Erythroblast (primary cell): Measurements from ENCODE around the gene SPAG4.

ENCODE experiments used
- DNase-seq, 2 experiments: peaks; one replicate each; lab custom pipeline; 2025; lab: John Stamatoyannopoulos, UW
- GATA1 ChIP-seq: IDR thresholded peaks from 2 replicates; pipeline ENCODE4 v1.6.1; 2011; ENCODE audit warnings: low read depth, mild to moderate bottlenecking, control low read depth, low read length, moderate library complexity
- POLR2A ChIP-seq: IDR thresholded peaks from 2 replicates; pipeline ENCODE4 v1.6.1; 2011; ENCODE audit warnings: mild to moderate bottlenecking, low read length

SPAG4 gene

DNA sequence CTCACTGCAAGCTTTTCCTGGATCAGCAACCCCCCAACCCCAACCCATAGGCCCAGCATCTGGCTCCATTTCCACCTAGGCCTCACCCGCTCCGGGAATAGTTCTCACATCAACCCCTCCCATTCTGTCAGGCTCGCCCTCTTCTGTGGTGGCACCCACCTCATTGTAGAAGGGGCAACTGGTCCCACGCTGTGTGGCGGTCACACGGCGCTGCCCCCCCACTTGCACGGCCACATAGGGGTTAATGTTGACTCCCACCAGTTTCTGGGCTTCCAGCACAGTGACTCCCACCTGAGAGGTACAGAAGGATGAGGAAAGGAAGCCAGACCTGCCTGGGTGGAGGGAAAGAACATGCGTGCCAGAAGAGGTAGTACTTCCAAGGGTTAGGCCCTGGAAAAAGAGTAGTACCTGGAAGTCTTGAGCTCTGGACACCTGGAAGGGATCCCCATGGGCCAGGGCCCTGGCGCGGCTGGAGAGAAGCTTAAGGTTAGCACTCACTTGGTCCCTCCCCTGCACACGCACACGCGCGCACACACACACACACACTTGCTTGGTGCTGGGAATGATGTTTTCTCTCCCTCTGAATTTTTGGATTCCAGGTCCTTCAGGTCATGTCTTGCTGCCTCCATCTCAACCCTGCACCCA, 12.7 kb upstream of the SPAG4 start:
- no peak for DNase-seq

DNA sequence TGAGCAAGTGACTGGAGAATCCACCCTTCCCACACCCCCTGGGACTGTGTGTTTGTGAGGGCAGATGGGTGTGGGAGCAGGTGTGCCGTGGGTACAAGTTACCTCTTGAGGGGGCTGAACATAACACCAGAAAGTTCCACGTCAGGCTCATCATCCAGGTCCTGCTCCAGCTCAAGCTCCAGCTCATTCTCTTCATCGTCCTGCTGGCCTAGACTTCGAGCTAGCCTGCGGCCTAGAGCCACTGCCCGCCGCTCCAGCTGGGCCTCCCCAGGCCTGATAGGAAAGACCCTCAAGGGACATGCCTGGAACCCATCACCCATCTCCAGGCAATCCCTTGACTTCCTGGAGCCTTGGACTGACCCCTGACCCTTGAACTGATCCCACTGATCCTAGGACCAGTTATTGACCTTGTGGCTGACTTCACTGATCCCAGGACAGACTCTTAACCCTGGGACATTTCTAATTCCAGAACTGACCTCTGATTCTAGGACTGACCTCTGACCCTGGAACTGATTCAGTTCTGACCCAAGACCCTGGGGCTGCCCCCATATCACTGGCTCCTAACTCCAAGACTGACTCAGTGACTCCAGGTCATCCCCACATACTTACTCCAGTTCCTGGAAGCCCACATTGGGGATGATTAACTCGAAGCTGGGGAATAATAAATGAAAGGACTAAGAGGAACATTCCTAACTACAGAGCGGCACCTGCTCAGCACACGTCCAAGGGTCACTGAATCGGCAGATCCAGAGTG, 11.8 kb upstream of the SPAG4 start:
- TF ChIP-seq POLR2A (no peak), GATA1 (no peak)

More for the DNA sequence above, 12.7 kb upstream of the SPAG4 start:
- TF ChIP-seq GATA1 (no peak), POLR2A (no peak)

DNA sequence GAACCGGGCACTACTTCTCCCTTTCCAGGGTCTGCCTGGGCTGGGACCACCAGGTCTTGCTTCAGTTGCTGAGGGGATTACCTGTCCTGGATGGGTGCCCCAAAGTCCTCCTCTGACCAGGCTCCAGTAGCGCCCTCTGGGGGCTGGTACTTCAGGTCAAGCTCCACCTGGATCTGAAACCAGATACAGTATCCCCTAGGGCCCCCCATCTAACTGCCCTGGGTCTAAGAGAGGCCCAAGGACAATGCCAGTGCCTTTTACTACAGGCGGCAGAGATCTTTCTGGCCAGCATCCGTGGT, 11.2 kb upstream of the SPAG4 start:
- no peak for TF ChIP-seq GATA1
- no peak for TF ChIP-seq POLR2A
- peak; percentile 24 to 55 for DNase-seq

More for the DNA sequence above, 11.8 kb upstream of the SPAG4 start:
- no peak for DNase-seq

DNA sequence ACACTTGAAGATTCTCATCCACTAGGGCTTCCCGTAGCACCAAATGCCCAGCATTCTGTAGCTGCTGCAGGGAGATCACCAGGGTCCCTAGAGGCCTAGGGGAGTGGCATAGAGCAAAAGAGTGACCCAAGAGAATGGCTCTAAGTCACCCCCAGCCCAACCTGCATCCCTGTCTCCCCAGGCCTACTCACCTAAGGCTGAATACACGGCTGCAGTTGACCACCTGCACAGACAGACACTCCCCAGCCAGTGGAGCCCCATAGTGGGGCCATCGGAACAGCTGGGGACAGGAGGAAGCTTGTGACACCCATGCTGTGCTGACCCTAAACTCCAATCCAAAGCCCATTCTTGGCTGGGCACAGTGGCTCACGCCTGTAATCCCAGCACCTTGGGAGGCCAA, 9.5 kb upstream of the SPAG4 start:
- no peak for DNase-seq

DNA sequence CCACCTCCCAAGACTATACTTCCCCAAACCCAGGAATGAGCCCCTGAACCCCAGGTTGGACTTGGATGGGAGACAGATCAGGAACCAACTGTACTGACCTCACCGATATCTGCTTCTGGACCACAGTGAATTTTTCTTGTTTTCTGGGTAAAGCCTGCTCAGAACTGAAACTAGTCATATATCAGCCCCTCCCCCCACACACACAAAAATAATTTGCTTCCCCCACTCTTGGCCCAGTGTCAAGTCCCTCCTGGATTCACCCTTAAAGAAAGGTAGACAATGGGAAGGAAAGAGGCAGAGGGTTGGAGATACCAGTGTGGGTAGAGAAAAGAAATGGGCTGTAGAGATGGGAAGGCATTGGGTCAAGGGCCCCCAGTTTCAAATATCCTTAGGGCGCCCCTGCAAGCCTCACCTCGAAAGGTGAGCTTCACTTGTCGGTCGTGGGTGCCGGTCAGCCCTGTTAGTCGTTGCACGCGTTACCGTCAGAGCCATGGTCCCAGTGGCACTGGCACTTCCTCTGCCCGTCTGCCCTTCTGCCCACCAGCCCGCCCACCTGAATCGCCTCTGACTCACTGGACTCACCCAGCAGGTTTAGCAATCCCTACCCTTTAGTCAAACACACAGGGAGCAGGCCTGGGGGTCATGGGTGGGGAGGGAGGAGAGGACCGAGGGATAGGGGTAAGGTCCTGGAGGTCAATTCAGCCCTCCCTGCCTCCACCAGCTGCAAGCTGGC, 8.5 kb upstream of the SPAG4 start:
- no peak for TF ChIP-seq GATA1
- no peak for TF ChIP-seq POLR2A
- no peak for DNase-seq

More for the DNA sequence above, 9.5 kb upstream of the SPAG4 start:
- TF ChIP-seq GATA1 (no peak), POLR2A (no peak)

DNA sequence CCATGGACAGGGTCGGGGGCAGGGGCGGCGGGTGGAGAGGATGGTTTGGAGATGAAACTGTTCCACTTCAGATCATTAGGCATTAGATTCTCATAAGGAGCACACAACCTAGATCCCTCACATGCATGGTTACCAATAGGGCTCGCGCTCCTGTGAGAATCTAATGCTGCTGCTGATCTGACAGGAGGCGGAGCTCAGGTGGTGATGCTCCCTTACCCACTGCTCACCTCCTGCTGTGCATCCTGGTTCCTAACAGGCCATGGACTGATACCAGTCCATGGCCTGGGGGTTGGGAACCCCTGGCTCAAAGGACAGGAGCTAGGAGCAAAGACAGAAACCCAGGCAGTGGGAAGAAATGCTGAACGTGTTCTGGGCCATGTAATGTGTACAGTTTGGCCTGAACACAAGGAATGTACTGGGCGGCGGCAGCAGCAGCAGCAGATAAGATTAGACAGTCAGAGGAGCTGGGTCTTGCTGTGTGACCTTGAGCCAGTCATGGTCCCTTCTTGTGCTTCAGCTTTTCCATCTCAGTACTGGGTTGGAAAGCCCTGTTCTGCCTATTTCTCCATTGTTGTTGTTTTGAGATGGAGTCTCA, 4.7 kb upstream of the SPAG4 start:
- TF ChIP-seq GATA1 = peak; percentile 50
- TF ChIP-seq POLR2A = no peak
- peak; percentile 79 to 85 for DNase-seq

DNA sequence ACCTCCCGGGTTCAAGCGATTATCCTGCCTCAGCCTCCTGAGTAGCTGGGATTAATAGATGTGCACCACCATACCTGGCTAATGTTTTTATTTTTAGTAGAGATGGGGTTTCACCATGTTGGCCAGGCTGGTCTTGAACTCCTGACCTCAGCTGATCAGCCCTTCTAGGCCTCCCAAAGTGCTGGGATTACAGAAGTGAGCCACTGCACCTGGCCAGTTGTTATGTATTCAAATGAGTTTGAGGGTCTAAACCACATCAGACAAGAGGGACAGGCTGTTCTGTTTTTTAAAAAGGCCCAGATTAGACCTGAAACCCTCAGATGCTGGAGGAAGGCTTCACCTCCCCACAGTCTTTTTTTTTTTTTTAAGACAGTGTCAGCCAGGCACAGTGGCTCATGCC, 4.1 kb upstream of the SPAG4 start:
- no peak for DNase-seq
- TF ChIP-seq GATA1 (no peak), POLR2A (no peak)

DNA sequence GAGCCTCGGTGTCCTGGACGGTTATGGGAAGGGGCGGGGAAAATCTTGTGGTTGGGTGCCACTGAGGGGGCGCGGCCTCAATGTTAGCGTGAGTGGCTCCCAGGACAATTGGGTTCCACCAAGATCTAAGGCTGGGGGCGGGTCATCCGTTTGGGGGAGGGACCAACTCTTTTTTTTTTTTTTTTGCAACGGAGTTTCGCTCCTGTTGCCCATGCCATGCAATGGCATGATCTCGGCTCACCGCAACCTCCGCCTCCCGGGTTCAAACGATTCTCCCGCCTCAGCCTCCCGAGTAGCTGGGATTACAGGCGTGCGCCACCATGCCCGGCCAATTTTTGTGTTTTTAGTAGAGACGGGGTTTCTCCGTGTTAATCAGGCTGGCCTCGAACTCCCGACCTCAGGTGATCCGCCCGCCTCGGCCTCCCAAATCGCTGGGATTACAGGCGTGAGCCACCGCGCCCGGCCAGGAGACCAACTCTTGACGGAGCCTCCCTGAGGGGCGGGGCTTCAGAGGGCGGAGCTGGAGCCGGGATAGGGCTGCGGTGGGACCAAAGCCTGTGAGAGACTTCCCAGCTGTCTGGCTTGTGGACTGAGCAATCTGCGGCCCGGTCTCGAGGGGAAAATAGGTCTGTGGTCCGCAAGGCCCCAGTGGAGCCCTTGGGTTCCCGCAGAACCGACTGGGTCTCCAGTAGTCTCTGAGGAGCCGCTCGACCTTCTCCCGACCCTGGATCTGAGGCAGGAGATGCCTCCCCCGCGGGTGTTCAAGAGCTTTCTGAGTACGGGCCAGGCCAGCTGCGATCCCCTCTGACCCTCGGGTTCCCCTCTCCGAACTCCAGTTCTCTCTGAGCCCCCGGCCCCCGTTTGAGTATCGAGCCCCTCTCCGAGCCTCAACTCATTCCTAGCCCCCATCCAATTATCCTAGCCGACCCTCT, 1.1 kb downstream of the SPAG4 start:
- TF ChIP-seq POLR2A = no peak
- TF ChIP-seq GATA1 = no peak
- peak; percentile 71 to 75 for DNase-seq

DNA sequence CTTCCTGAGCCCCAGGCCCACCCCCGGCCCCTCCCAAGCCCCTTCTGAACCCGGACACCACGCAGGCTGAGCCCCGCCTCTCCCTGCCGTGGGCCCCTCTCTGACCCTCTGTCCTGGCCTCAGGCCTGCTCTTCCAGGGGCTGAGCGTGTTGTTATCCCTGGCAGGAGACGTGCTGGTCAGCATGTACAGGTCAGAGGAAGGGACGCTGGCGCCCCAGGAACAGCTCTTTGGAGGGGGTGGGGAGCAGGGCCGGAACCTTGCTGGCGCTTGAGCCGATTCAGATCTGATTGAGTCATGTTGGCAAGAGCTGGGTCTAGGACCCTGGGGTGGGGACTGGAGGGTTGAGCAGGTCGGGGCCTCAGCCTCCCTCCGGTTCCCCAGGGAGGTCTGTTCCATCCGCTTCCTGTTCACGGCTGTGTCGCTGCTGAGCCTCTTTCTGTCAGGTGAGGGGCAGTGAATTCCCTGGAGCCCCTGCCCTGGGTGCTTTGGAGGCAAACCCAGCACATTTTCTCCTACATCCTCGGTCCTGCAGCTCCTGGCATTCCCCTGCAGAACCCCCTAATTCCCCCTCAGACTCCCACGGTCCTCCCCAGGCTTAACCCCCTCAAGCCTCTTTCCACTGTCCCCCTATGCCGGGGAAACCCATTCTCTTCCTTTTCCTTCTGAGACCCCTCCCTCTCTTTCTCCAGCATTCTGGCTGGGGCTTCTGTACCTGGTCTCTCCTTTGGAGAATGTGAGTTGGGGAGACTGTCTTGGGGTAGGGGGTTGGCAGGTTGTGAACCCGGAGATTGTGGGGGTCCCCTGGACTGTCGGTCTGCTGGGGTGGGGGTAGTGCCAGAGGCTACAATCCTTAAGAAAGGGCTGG, 2.0 kb downstream of the SPAG4 start:
- DNase-seq = peak; percentile 67
- TF ChIP-seq POLR2A (no peak), GATA1 (no peak)

DNA sequence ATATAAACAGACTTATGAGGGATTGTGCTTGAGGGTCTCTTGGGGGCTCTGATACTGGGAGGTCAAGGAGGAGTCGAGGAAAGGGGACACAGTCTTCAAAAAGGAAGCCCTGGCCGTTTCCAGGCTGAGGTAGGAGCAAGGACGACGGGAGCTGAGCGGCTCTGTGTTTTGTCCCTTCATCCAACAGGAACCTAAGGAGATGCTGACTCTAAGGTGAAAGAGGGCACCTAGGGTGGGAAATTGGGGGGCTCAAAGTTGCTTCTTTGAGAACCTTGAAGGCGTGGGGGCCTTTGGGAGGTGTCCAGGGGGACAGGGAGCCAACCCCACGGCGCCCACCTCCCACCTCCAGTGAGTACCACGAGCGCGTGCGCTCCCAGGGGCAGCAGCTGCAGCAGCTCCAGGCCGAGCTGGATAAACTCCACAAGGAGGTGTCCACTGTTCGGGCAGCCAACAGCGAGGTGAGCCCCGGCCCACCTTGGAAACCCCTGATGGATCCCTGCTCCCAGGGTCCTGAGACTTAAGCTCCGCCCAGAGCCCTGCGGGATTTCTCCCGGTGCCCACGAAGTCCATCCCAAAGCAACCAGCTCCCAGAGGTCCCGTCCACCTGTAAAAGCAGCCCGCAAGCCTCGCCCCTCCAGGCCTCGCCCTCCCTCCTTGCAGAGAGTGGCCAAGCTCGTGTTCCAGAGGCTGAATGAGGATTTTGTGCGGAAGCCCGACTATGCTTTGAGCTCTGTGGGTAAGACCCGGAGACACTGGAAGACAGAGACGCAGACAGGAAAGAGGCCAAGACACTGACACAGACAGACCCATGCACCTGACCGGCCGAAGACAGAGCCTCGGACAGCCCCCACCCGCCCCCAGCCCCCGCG, 2.9 kb downstream of the SPAG4 start:
- no peak for TF ChIP-seq GATA1
- peak; percentile 29 to 43 for DNase-seq
